Heart right ventricle (tissue), 16 donors: ENCODE measurements around the gene DEAF1. TPM values are rescaled to one million over a fixed set of nuclear protein-coding genes. Genes with fewer than 3 reads are reported as not detected.

Source experiments
- ATAC-seq, 8 donors: fragments of 200-7000 bp; cut with Tn5 transposase; one replicate each; pipeline ENCODE4 v1.9.1; 2020; ENCODE audit warnings: mild to moderate bottlenecking in 8 of 8, moderate library complexity in 8 of 8, moderate number of reproducible peaks in 1 of 8
- DNase-seq, 2 donors: peaks; one replicate each; pipeline ENCODE4 v3.0.0-alpha.2; 2020
- H3K27ac ChIP-seq, 10 donors: fragments of 200-600 bp; sonication (generic) in 2 of 10; one replicate each; pipeline versions ENCODE4 v1.5.0 to v1.8.0; 2020 to 2022; ENCODE audit warnings: mild to moderate bottlenecking in 3 of 10
- H3K27me3 ChIP-seq, 7 donors: fragments of 200-600 bp; one replicate each; pipeline ENCODE4 v1.8.0; 2021 to 2022; ENCODE audit warnings: mild to moderate bottlenecking in 2 of 7
- H3K36me3 ChIP-seq, 9 donors: fragments of 200-600 bp; sonication (generic) in 1 of 9; one replicate each; pipeline versions ENCODE4 v1.5.0 to v1.8.0; 2020 to 2022; ENCODE audit warnings: mild to moderate bottlenecking in 2 of 9
- H3K4me1 ChIP-seq, 9 donors: fragments of 200-600 bp; sonication (generic) in 1 of 9; one replicate each; pipeline versions ENCODE4 v1.5.0 to v1.8.0; 2020 to 2022; ENCODE audit warnings: mild to moderate bottlenecking in 4 of 9
- H3K4me3 ChIP-seq, 10 donors: fragments of 200-600 bp; sonication (generic) in 2 of 10; one replicate each; pipeline versions ENCODE4 v1.5.0 to v1.8.0; 2020 to 2022; ENCODE audit warnings: mild to moderate bottlenecking in 7 of 10, moderate library complexity in 2 of 10
- H3K9me3 ChIP-seq, 11 donors: fragments of 200-600 bp in 10 of 11; sonication (generic) in 2 of 11; one replicate each; pipeline versions ENCODE4 v1.5.0 to v1.8.0; 2013 to 2022; ENCODE audit warnings: mild to moderate bottlenecking in 2 of 11, control low read depth in 1 of 11, moderate library complexity in 1 of 11
- CTCF ChIP-seq, 9 donors: fragments of 200-600 bp; sonication (generic) in 2 of 9; IDR thresholded peaks; one replicate each; pipeline versions ENCODE4 v1.5.0 to v1.8.0; 2021 to 2022; ENCODE audit warnings: antibody characterized with exemption in 9 of 9, mild to moderate bottlenecking in 5 of 9, moderate library complexity in 1 of 9
- WGBS, 2 donors: extraction: QIAGEN DNeasy Blood & Tissue Kit; methylation state at CpG; one replicate each; pipeline ENCODE4 v1.1.7; 2013; ENCODE audit warnings: inconsistent platforms in 1 of 2; 5-methylcytosine and 5-hydroxymethylcytosine counted together
- intact Hi-C, 10 donors: fragments of 100-400 bp; cut with DNase I; formaldehyde crosslinking; loops; one replicate each; pipeline versions ENCODE4 v1.11.1 to v1.14.2; 2022
- polyA plus RNA-seq, 2 donors: library from polyadenylated mRNA; stranded (reverse); fragments of 200-250 nt; gene quantifications; one replicate each; pipeline ENCODE4 v1.2.3, GENCODE V29; 2013
- total RNA-seq, 10 donors: library from RNA; stranded (reverse); fragmentation: NEBNext Ultra II Directional in 3 of 10; extraction: Animal tissue kit (Norgen Biotek cat#: 25700) in 3 of 10; gene quantifications; one replicate each; pipeline versions ENCODE4 v1.2.1 to v1.2.4, GENCODE V29; 2021 to 2023
- donor health status: Arrhythmogenic right ventricular cardiomyopathy.
- donor health status: ischemic (EF 13 %, LVEDD 7.1; RV severe dilation, severe dysfunction).
- donor health status: healthy with polysubstance abuse.
- donor health status: DM: no; HTN: yes; CAD: no.
- donor health status: DM: no; HTN: no; CAD: no.
- donor health status: ischemic (EF 25% LVEDD 6.9; RV normal size, moderate dysfunction).
- donor health status: ischemic (EF 25% LVEDD 5.7; RV mildly dilated, moderate dysfunction).
- donor health status: healthy.
- donor health status: DM: yes; HTN: yes; CAD: no.
- donor health status: Ischemic cardiomyopathy.
- donor health status: ischemic (EF 35%, LVEDD 5.7; RV mildly dilated, moderate dysfunction).
- donor health status: nonischemic (EF 11% LVEDD 7.7; RV severe dilation, severe dysfunction).
- donor health status: DM: yes; HTN: yes; CAD: no.
- donor health status: PGD.
- donor health status: ischemic (EF 29% LVEDD 5.4; RV normal size, mild dysfunction).
- donor health status: nonischemic (EF 23%, LVEDD 6.1; RV moderate dilation, normal function).

The DEAF1 gene
- total and polyA plus RNA-seq, 12 donors, result 11.0 to 39.9 (median 17.0) TPM

GRCh38 chr11:620201-620600 lies 74.8 kb downstream of the DEAF1 start:
- no peak for ATAC-seq
- H3K4me3 ChIP-seq, result no peak overlapping the region
- WGBS, 2 donors, result 96 to 97% methylated on average over 13 of the region's 13 CpGs
- TF ChIP-seq CTCF (IDR thresholded peaks at IDR 0.05), result no peak
- peak in 1 of 2 donors; percentile 10 for DNase-seq
- peaks cover 0 to 16% (median 8%) of the 10 kb centered on the region in 9 donors for H3K4me1 ChIP-seq
- peaks cover 0 to 11% (median 0%) of the 10 kb centered on the region in 9 donors for H3K36me3 ChIP-seq
- no peak overlapping the region for H3K27ac ChIP-seq
- no peaks in the 10 kb centered on the region for H3K9me3 ChIP-seq
- peaks cover 0 to 19% (median 11%) of the 10 kb centered on the region in 7 donors for H3K27me3 ChIP-seq
- intact Hi-C loops, result loop anchor here in 1 of 10 donors (10.0 kb wide), 1 partner anchor 85 kb away; the partner anchor contains the start of genes HRAS and LRRC56

GRCh38 chr11:619628-620050 lies 75.4 kb downstream of the DEAF1 start:
- Histone ChIP-seq H3K27ac (no peak overlapping the region), H3K4me1 (peaks cover 4 to 21% (median 14%) of the 10 kb centered on the region in 9 donors), H3K36me3 (peaks cover 0 to 15% (median 0%) of the 10 kb centered on the region in 9 donors), H3K4me3 (no peak overlapping the region), H3K9me3 (no peaks in the 10 kb centered on the region), H3K27me3 (peaks cover 0 to 14% (median 6%) of the 10 kb centered on the region in 7 donors)
- DNase-seq (peak in 1 of 2 donors; percentile 12), ATAC-seq (no peak)
- intact Hi-C loops, result loop anchor here in 1 of 10 donors (5.0 to 10.0 kb wide), 2 partner anchors 42 to 85 kb away; partner anchors contain the start of genes HRAS, LRRC56 and PHRF1
- 94 to 97% methylated on average over 19 to 22 of the region's 22 CpGs for WGBS, 2 donors
- no peak for TF ChIP-seq CTCF (IDR thresholded peaks at IDR 0.05)

GRCh38 chr11:618856-619627 lies 76.0 kb downstream of the DEAF1 start:
- Histone ChIP-seq H3K4me1 (peaks cover 10 to 27% (median 19%) of the 10 kb centered on the region in 9 donors), H3K27ac (no peak overlapping the region), H3K9me3 (no peaks in the 10 kb centered on the region), H3K27me3 (peaks cover 0 to 8% (median 0%) of the 10 kb centered on the region in 7 donors), H3K4me3 (no peak overlapping the region), H3K36me3 (peaks cover 0 to 20% (median 0%) of the 10 kb centered on the region in 9 donors)
- WGBS, 2 donors, result 92 to 93% methylated on average over 24 of the region's 24 CpGs
- intact Hi-C loops, result loop anchor here in 1 of 10 donors (5.0 kb wide), 1 partner anchor 42 kb away; the partner anchor contains the start of gene PHRF1
- DNase-seq, result no peak
- no peak for TF ChIP-seq CTCF (IDR thresholded peaks at IDR 0.05)
- ATAC-seq, result no peak

GRCh38 chr11:617912-618682 lies 76.9 kb downstream of the DEAF1 start:
- DNase-seq (no peak), ATAC-seq (no peak)
- intact Hi-C loops, result loop anchor here in 1 of 10 donors (5.0 kb wide), 1 partner anchor 41 kb away; the partner anchor contains the start of gene PHRF1
- no peak overlapping the region for H3K27ac ChIP-seq
- H3K36me3 ChIP-seq, result peaks cover 0 to 27% (median 3%) of the 10 kb centered on the region in 9 donors
- no peak for TF ChIP-seq CTCF (IDR thresholded peaks at IDR 0.05)
- 93 to 94% methylated on average over 25 of the region's 25 CpGs for WGBS, 2 donors
- H3K4me1 ChIP-seq, result peaks cover 12 to 36% (median 24%) of the 10 kb centered on the region in 9 donors
- no peak overlapping the region for H3K4me3 ChIP-seq
- no peaks in the 10 kb centered on the region for H3K27me3 ChIP-seq
- H3K9me3 ChIP-seq, result no peaks in the 10 kb centered on the region
